Ramos (cell line): Measurements from ENCODE around the gene CACNG8.
"Not testable (repeated sequence)": the region's sequence is repeated elsewhere in the genome, so short reads cannot be mapped to it uniquely, and the experiment has no call there.

Source experiments
- in situ Hi-C: fragments of 300-500 bp; cut with MboI; formaldehyde crosslinking; loops from one replicate; pipeline ENCODE4 v1.14.3; 2022; ENCODE audit warnings: low sequenced_read_pairs; ENCODE audit not compliant: unreplicated experiment

The CACNG8 gene

GRCh38 chr19:53962887-53963431 is at the start of gene CACNG8:
TSS of gene CACNG8 (plus strand) at chr19:53962937.
- in situ Hi-C loops, result no loop called here

GRCh38 chr19:53915000-53915399 is 47.7 kb upstream of the CACNG8 start:
- in situ Hi-C loops, result loop anchor here (10.0 kb wide), 1 partner anchor 110 kb away; no protein-coding TSS in a partner anchor

- in situ Hi-C loops, result loop anchor here (10.0 kb wide), 1 partner anchor 109 kb away; no protein-coding TSS in a partner anchor
Observed at GRCh38 chr19:53916004-53916403, 46.7 kb upstream of the CACNG8 start.

GRCh38 chr19:53917356-53917755 is 45.4 kb upstream of the CACNG8 start:
- in situ Hi-C loops, result loop anchor here (10.0 kb wide), 1 partner anchor 107 kb away; no protein-coding TSS in a partner anchor

- in situ Hi-C loops, result no loop called here
Observed at GRCh38 chr19:53927739-53928138, 35.0 kb upstream of the CACNG8 start.

- in situ Hi-C loops, result no loop called here
Observed at GRCh38 chr19:53936029-53936428, 26.7 kb upstream of the CACNG8 start.

GRCh38 chr19:53942001-53942786 is 20.5 kb upstream of the CACNG8 start:
- in situ Hi-C loops, result no loop called here

- in situ Hi-C loops, result no loop called here
Observed at GRCh38 chr19:53944416-53944815, 18.3 kb upstream of the CACNG8 start.

- in situ Hi-C loops, result no loop called here
Observed at GRCh38 chr19:53944933-53945332, 17.8 kb upstream of the CACNG8 start.

GRCh38 chr19:53945441-53945840 is 17.3 kb upstream of the CACNG8 start:
- in situ Hi-C loops, result no loop called here

GRCh38 chr19:53945998-53946397 is 16.7 kb upstream of the CACNG8 start:
- in situ Hi-C loops, result no loop called here

- in situ Hi-C loops, result no loop called here
Observed at GRCh38 chr19:53947624-53948023, 15.1 kb upstream of the CACNG8 start.

GRCh38 chr19:53948611-53949010 is 14.1 kb upstream of the CACNG8 start:
- in situ Hi-C loops, result not testable (repeated sequence)

- in situ Hi-C loops, result no loop called here
Observed at GRCh38 chr19:53951436-53951835, 11.3 kb upstream of the CACNG8 start.

- in situ Hi-C loops, result no loop called here
Observed at GRCh38 chr19:53951947-53952346, 10.8 kb upstream of the CACNG8 start.

GRCh38 chr19:53953383-53953782 is 9.4 kb upstream of the CACNG8 start:
- in situ Hi-C loops, result no loop called here

- in situ Hi-C loops, result no loop called here
Observed at GRCh38 chr19:53957448-53958167, 5.1 kb upstream of the CACNG8 start.

GRCh38 chr19:53958168-53958571 is 4.6 kb upstream of the CACNG8 start:
- in situ Hi-C loops, result no loop called here

- in situ Hi-C loops, result no loop called here
Observed at GRCh38 chr19:53958823-53959757, 3.6 kb upstream of the CACNG8 start.

- in situ Hi-C loops, result no loop called here
Observed at GRCh38 chr19:53960187-53960586, 2.5 kb upstream of the CACNG8 start.
